K562 (cell line): ENCODE data around the gene ARMC2. TPM values are rescaled to one million over a fixed set of nuclear protein-coding genes. Genes with fewer than 3 reads are reported as not detected.
"Not testable (repeated sequence)": the region's sequence is repeated elsewhere in the genome, so short reads cannot be mapped to it uniquely, and the experiment has no call there.

Source experiments
- ATAC-seq: fragments of 200-7000 bp; cut with Tn5 transposase; 3 replicates; pipeline ENCODE4 v1.9.1; 2020; ENCODE audit warnings: moderate library complexity
- BruUV-seq: library from RNA; stranded (reverse); fragments of 400-500 nt; replicated peaks from 2 replicates; lab custom pipeline; 2021; lab: Mats Ljungman, UMichigan
- CTCF ChIA-PET: fragments of 300-600 bp; formaldehyde crosslinking; extraction: SDS; loops from one replicate; lab custom pipeline; 2021; ENCODE audit warnings: low intra/inter-chr PET ratio; lab: Yijun Ruan, JAX
- POLR2A ChIA-PET: fragments of 300-600, 350-650 bp; sonication (Branson Sonifier 250); formaldehyde crosslinking; extraction: SDS; loops from one replicate; lab custom pipeline; 2021; ENCODE audit warnings: antibody characterized with exemption, inconsistent platforms; lab: Yijun Ruan, JAX
- DNase-seq, 4 experiments: peaks; one replicate each; pipeline versions ENCODE4 v3.0.0 to v3.0.0-alpha.2; 2011 to 2018; ENCODE audit warnings: low spot score in 3 of 4, mixed read lengths in 3 of 4; ENCODE audit errors: extremely low read depth in 1 of 4
- FAIRE-seq: peaks from 2 replicates; lab custom pipeline; 2011; peaks lifted over from hg19 to GRCh38; lab: Jason Lieb, UNC
- H2AFZ ChIP-seq: 2 replicates; pipeline ENCODE4 v1.6.0; 2011; ENCODE audit warnings: low read depth, low read length, control low read depth, inconsistent platforms
- H3K27ac ChIP-seq: fragments of 200-600 bp; 3 replicates; pipeline ENCODE4 v1.8.0; 2011; ENCODE audit warnings: low read depth, mild to moderate bottlenecking, control low read depth, inconsistent platforms, low read length, moderate library complexity, mixed read lengths; ENCODE audit errors: extremely low read depth
- H3K27me3 ChIP-seq, 2 experiments: fragments of 300-600 bp in 1 of 2; 2 replicates in 1 of 2; 3 replicates in 1 of 2; pipeline versions ENCODE4 v1.6.0 to v1.8.0; 2011; ENCODE audit warnings: inconsistent platforms in 2 of 2, low read length in 2 of 2, mild to moderate bottlenecking in 1 of 2, mixed read lengths in 1 of 2, moderate library complexity in 1 of 2; ENCODE audit not compliant: control insufficient read depth in 2 of 2, insufficient read depth in 2 of 2
- H3K36me3 ChIP-seq: fragments of 300-600 bp; 3 replicates; pipeline ENCODE4 v1.8.0; 2011; ENCODE audit warnings: mild to moderate bottlenecking, low read length, inconsistent platforms; ENCODE audit not compliant: control insufficient read depth, insufficient read depth
- H3K4me1 ChIP-seq, 2 experiments: fragments of 200-600 bp in 1 of 2; replicated peaks in 1 of 2; 2 replicates in 1 of 2; 3 replicates in 1 of 2; pipeline versions ENCODE4 v1.5.1 to v1.8.0; 2011; ENCODE audit warnings: inconsistent platforms in 2 of 2, low read length in 2 of 2, mild to moderate bottlenecking in 1 of 2, mixed read lengths in 1 of 2, moderate library complexity in 1 of 2; ENCODE audit not compliant: control insufficient read depth in 2 of 2, insufficient read depth in 2 of 2
- H3K4me2 ChIP-seq: 2 replicates; pipeline ENCODE4 v1.6.1; 2011; ENCODE audit warnings: low read length, control low read depth, inconsistent platforms, mixed read lengths; ENCODE audit not compliant: insufficient read depth
- H3K4me3 ChIP-seq: fragments of 200-600 bp; sonication (generic), shearing (Covaris generic); 2 replicates; pipeline ENCODE4 v1.5.1; 2016; ENCODE audit warnings: control low read depth, inconsistent platforms
- H3K79me2 ChIP-seq: fragments of 200-600 bp; 3 replicates; pipeline ENCODE4 v1.8.0; 2011; ENCODE audit warnings: low read length, inconsistent platforms; ENCODE audit not compliant: control insufficient read depth, insufficient read depth
- H3K9ac ChIP-seq, 2 experiments: 2 replicates each; pipeline versions ENCODE4 v1.6.0 to v1.6.1; 2011; ENCODE audit warnings: low read depth in 2 of 2, low read length in 2 of 2, control low read depth in 1 of 2, inconsistent platforms in 1 of 2, mild to moderate bottlenecking in 1 of 2, mixed read lengths in 1 of 2; ENCODE audit not compliant: insufficient read depth in 1 of 2
- H3K9me1 ChIP-seq: one replicate; pipeline ENCODE4 v1.6.0; 2011; ENCODE audit warnings: inconsistent platforms, mild to moderate bottlenecking, low read length, moderate library complexity; ENCODE audit not compliant: control insufficient read depth, insufficient read depth
- H3K9me3 ChIP-seq: replicated peaks from 2 replicates; pipeline ENCODE4 v1.5.1; 2011; ENCODE audit warnings: low read depth, low read length, inconsistent platforms; ENCODE audit not compliant: control insufficient read depth, insufficient read depth
- H4K20me1 ChIP-seq: replicated peaks from 2 replicates; pipeline ENCODE4 v1.6.1; 2011; ENCODE audit warnings: low read length, inconsistent platforms, mixed read lengths; ENCODE audit not compliant: control insufficient read depth, insufficient read depth
- DPF2 ChIP-seq: fragments of 450-650 bp; IDR thresholded peaks from 2 replicates; pipeline ENCODE4 v1.6.1; 2016
- HOXB6 ChIP-seq: fragments of 250-450 bp; sonication (Bioruptor Pico); IDR thresholded peaks from 2 replicates; pipeline ENCODE4 v1.5.1; 2022; ENCODE audit warnings: mild to moderate bottlenecking, borderline replicate concordance
- NFIC ChIP-seq: fragments of 450-650 bp; IDR thresholded peaks from 2 replicates; pipeline ENCODE4 v1.6.1; 2017; ENCODE audit warnings: mild to moderate bottlenecking, inconsistent platforms
- NR1H2 ChIP-seq: sonication (generic); formaldehyde crosslinking; IDR thresholded peaks from 2 replicates; pipeline ENCODE4 v1.4.0; 2020; ENCODE audit warnings: mild to moderate bottlenecking, missing genetic modification reagents
- RBM17 ChIP-seq: fragments of 200-400 bp; formaldehyde crosslinking; IDR thresholded peaks from 2 replicates; pipeline ENCODE4 v1.6.1; 2017; ENCODE audit warnings: low read depth, mild to moderate bottlenecking, low read length, borderline replicate concordance
- RBM22 ChIP-seq: fragments of 200-400 bp; formaldehyde crosslinking; IDR thresholded peaks from 2 replicates; pipeline ENCODE4 v1.6.1; 2018; ENCODE audit warnings: low read length, low read depth; ENCODE audit not compliant: poor library complexity, severe bottlenecking
- SAFB2 ChIP-seq: fragments of 200-400 bp; formaldehyde crosslinking; IDR thresholded peaks from 2 replicates; pipeline ENCODE4 v1.6.1; 2018; ENCODE audit warnings: borderline replicate concordance, low read length, low read depth, moderate library complexity; ENCODE audit not compliant: severe bottlenecking
- TAF15 ChIP-seq: fragments of 200-400 bp; formaldehyde crosslinking; IDR thresholded peaks from 2 replicates; pipeline ENCODE4 v1.6.1; 2017; ENCODE audit warnings: mild to moderate bottlenecking, low read depth, low read length, moderate library complexity
- ZNF140 ChIP-seq: fragments of 250-450 bp; sonication (Bioruptor Pico); IDR thresholded peaks from 2 replicates; pipeline ENCODE4 v1.8.0; 2021; ENCODE audit warnings: moderate library complexity, mild to moderate bottlenecking, inconsistent platforms
- ZNF551 ChIP-seq: fragments of 250-450 bp; sonication (Bioruptor Pico); IDR thresholded peaks from 2 replicates; pipeline ENCODE4 v1.5.0; 2021; ENCODE audit warnings: mild to moderate bottlenecking, moderate library complexity
- WGBS: fragments of 100-300 bp; shearing (Covaris generic); methylation state at CpG from one replicate; pipeline ENCODE4 v1.1.6; 2016; ENCODE audit warnings: low coverage, mixed read lengths; ENCODE audit not compliant: insufficient coverage; ENCODE audit errors: missing lambda C conversion rate; 5-methylcytosine and 5-hydroxymethylcytosine counted together
- in situ Hi-C: fragments of 300-500 bp; cut with MboI; formaldehyde crosslinking; loops from 4 replicates; pipeline ENCODE4 v1.15.0; 2018; ENCODE audit warnings: inconsistent platforms, mixed read lengths
- intact Hi-C: fragments of 100-400 bp; cut with micrococcal nuclease; formaldehyde crosslinking; loops from 2 replicates; pipeline ENCODE4 v1.14.2; 2022
- polyA plus RNA-seq, 8 experiments: library from polyadenylated mRNA; depleted of rRNA in 4 of 8; stranded (reverse) in 5 of 8; unstranded in 3 of 8; fragments of >200 nt; fragmentation: Nextera tagmentation in 2 of 8; fragmentation: Illumina TruSeq in 1 of 8; extraction: Ambion mirVana in 2 of 8; extraction: Trizol in 1 of 8; gene quantifications; 2 replicates each; pipeline versions ENCODE4 v1.2.1 to v1.2.3, GENCODE V29; 2011 to 2014; ENCODE audit warnings: inconsistent platforms in 1 of 8, missing spikeins in 1 of 8
- total RNA-seq, 7 experiments: library from RNA; depleted of rRNA in 6 of 7; stranded (reverse); fragments of >200 nt in 6 of 7; fragmentation: Illumina TruSeq in 2 of 7; extraction: Trizol in 2 of 7; gene quantifications; 2 replicates each; pipeline versions ENCODE4 v1.2.1 to v1.2.3, GENCODE V29; 2011 to 2021; ENCODE audit warnings: low replicate concordance in 1 of 7
- TF ChIP-seq, protein P1 (sequence below): fragments of 450-650 bp; IDR thresholded peaks from 2 replicates; pipeline ENCODE4 v1.6.1; 2016
- TF ChIP-seq, protein P2 (sequence below): sonication (generic); IDR thresholded peaks from 2 replicates; pipeline ENCODE4 v1.6.1; 2016
- TF ChIP-seq, protein P3 (sequence below), 3 experiments: fragments of 200-800 bp in 1 of 3; sonication (Bioruptor generic) in 1 of 3; sonication (generic) in 1 of 3; formaldehyde crosslinking in 1 of 3; IDR thresholded peaks; 2 replicates each; pipeline versions ENCODE4 v1.6.1 to v1.8.0; 2016 to 2022; ENCODE audit warnings: mild to moderate bottlenecking in 2 of 3, missing compliant biosample characterization in 2 of 3, missing genetic modification characterization in 2 of 3, missing genetic modification reagents in 1 of 3

The ARMC2 gene
- total and polyA plus RNA-seq, 9 of the 15 experiments (the other 6 are each of a cell fraction or from before 2014, with no cell fraction given) = 0.14 to 3.0 (median 0.82) TPM

DNA sequence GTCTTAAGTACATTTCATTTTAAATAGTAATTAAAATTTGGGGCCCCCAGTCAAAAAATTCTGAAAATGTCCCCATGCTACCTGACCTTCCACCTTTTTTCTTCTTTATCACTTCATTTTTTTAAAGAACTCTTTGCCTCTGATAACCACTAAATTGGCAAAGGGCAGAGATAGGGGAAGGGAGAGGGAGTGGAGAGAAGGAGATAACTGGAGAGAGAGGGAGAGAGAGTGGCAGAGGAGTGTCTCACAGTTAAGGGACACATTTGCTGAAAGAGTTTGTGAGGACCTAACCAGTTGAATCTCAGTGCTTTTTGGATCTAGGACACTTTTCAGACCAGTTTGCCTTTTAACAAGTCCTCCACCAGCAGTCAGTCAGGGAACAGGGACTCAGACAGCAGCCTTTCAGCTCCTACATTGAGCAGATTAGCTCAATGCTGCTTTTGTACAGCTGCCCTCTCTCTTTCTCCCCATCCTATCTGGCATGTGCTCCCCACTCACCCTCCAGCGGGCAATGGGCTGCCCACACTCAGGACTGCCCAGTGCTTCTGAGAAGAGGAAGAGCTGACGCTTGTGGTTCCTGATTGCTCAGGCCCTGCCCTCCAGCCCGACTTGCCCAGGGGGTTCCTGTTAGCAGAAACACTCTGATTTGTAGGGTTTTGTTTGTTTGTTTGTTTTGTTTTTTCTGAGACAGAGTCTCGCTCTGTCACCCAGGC, 14.4 kb downstream of the ARMC2 start (continued):
- TF ChIP-seq, protein P1, sequence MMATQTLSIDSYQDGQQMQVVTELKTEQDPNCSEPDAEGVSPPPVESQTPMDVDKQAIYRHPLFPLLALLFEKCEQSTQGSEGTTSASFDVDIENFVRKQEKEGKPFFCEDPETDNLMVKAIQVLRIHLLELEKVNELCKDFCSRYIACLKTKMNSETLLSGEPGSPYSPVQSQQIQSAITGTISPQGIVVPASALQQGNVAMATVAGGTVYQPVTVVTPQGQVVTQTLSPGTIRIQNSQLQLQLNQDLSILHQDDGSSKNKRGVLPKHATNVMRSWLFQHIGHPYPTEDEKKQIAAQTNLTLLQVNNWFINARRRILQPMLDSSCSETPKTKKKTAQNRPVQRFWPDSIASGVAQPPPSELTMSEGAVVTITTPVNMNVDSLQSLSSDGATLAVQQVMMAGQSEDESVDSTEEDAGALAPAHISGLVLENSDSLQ = 0 out of 2 replicates have a peak, but pooled peaks have one; percentile 21
- TF ChIP-seq ZNF551 (no peak), NFIC (peak; percentile 45), RBM22 (no peak), NR1H2 (no peak), HOXB6 (no peak), DPF2 (peak; percentile 68; the same call in 1 of the 2 replicates), RBM17 (no peak), ZNF140 (CRISPR knock-in tag) (no peak), TAF15 (no peak), SAFB2 (no peak)
- TF ChIP-seq, protein P2, sequence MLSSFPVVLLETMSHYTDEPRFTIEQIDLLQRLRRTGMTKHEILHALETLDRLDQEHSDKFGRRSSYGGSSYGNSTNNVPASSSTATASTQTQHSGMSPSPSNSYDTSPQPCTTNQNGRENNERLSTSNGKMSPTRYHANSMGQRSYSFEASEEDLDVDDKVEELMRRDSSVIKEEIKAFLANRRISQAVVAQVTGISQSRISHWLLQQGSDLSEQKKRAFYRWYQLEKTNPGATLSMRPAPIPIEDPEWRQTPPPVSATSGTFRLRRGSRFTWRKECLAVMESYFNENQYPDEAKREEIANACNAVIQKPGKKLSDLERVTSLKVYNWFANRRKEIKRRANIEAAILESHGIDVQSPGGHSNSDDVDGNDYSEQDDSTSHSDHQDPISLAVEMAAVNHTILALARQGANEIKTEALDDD = peak; percentile 54; the same call in 1 of the 2 replicates
- TF ChIP-seq, protein P3, sequence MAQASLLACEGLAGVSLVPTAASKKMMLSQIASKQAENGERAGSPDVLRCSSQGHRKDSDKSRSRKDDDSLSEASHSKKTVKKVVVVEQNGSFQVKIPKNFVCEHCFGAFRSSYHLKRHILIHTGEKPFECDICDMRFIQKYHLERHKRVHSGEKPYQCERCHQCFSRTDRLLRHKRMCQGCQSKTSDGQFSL (CRISPR knock-in tag; IDR thresholded peaks at IDR 0.05) = no peak
- TF ChIP-seq, protein P3 (tag; IDR thresholded peaks at IDR 0.05) = no peak
- TF ChIP-seq, all 486 proteins: peak for 27

DNA sequence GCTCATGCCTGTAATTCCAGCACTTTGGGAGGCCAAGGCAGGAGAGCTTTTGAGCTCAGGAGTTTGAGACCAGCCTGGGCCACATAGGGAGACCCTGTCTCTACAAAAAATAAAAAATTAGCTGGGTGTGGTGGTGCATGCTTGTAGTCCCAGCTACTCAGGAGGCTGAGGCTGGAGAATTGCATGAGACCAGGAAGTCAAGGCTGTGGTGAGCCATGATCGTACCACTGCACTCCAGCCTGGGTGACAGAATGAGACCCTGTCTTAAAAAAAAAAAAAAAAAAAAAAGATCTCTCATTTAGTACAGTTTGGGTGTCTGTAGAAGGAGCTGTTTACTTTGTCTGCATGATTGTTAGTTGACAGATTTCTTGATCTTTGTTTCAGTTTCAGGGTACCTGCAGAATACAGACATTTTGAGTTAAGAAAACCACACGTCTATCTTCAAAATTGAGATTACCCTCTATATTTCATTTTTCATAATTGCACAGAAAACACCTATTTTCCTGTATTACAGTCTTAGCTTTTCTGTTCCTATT, 17.6 kb downstream of the ARMC2 start:
- CTCF ChIA-PET, intact Hi-C loops, ATAC-seq: not testable (repeated sequence)

More for the DNA sequence above, 17.6 kb downstream of the ARMC2 start:
- H2AFZ ChIP-seq = 0 out of 2 replicates have a peak overlapping the region, but pooled peaks have one; percentile 32
- H3K9ac ChIP-seq, POLR2A ChIA-PET, H3K79me2 ChIP-seq, in situ Hi-C loops, H3K9me1 ChIP-seq, H3K4me2 ChIP-seq, BruUV-seq, H3K4me3 ChIP-seq, H3K27me3 ChIP-seq, H3K36me3 ChIP-seq, DNase-seq, H4K20me1 ChIP-seq, H3K27ac ChIP-seq, H3K4me1 ChIP-seq, FAIRE-seq, H3K9me3 ChIP-seq: not testable (repeated sequence)
- 66% methylated on average over 2 of the region's 2 CpGs for WGBS
